Uterus (tissue), 2 donors: Measurements from ENCODE around the gene CHST1.

Experiments used
- CTCF ChIP-seq, 4 experiments: fragments of 200-600 bp in 2 of 4; fragments of 450-650 bp in 2 of 4; sonication (generic) in 2 of 4; IDR thresholded peaks; one replicate each; pipeline ENCODE4 v1.5.1; 2016 to 2019; ENCODE audit warnings: antibody characterized with exemption in 4 of 4, mild to moderate bottlenecking in 2 of 4, moderate library complexity in 1 of 4
- POLR2A ChIP-seq, 2 donors: fragments of 450-650 bp; IDR thresholded peaks; one replicate each; pipeline ENCODE4 v1.6.1; 2016; ENCODE audit warnings: antibody characterized with exemption in 2 of 2, mild to moderate bottlenecking in 1 of 2, moderate library complexity in 1 of 2

DNA sequence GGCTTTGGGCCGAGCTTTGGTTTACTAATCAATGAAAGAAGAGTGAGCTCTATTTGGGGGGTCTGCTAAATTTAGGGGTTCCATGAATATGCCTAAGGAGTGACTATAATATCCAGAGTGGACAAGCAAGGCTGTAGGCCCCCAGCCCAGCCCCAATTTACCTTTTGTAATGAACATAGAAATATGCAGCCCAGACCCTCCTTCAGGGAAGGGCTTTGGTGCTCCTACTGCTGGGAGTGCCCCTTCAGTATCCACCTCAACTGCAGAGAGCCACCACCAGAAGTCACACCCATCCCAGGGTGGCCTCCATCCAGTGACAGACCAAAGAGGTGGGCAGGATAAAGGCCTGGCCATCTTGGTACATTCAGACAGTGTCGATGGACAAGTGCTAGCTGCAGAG, 43.1 kb downstream of the CHST1 start:
- TF ChIP-seq POLR2A (IDR thresholded peaks at IDR 0.05), result no peak
- TF ChIP-seq CTCF (IDR thresholded peaks at IDR 0.05), result no peak
